Stomach (tissue), 9 donors: ENCODE results near the gene DNAJB5. TPM values are rescaled to one million over a fixed set of nuclear protein-coding genes. Genes with fewer than 3 reads are reported as not detected.

Experiments
- DNase-seq, 2 donors: peaks; one replicate each; pipeline versions ENCODE4 v3.0.0 to v3.0.0-alpha.2; 2013 to 2019
- H3K27ac ChIP-seq, 5 donors: fragments of 200-600 bp in 4 of 5; sonication (generic) in 4 of 5; one replicate each; pipeline ENCODE4 v1.5.1; 2013 to 2019; ENCODE audit warnings: mild to moderate bottlenecking in 1 of 5, moderate library complexity in 1 of 5
- H3K27me3 ChIP-seq, 3 donors: fragments of 200-600 bp; sonication (generic); one replicate each; pipeline ENCODE4 v1.5.1; 2017 to 2019; ENCODE audit warnings: mixed run types in 1 of 3
- H3K36me3 ChIP-seq, 4 donors: fragments of 200-600 bp; sonication (generic); 1 replicate in 3 of 4; 2 replicates in 1 of 4; pipeline ENCODE4 v1.5.1; 2016 to 2019
- H3K4me1 ChIP-seq, 4 donors: fragments of 200-600 bp; sonication (generic); one replicate each; pipeline ENCODE4 v1.5.1; 2016 to 2019
- H3K4me3 ChIP-seq, 4 donors: fragments of 200-600 bp; sonication (generic) in 3 of 4; one replicate each; pipeline ENCODE4 v1.5.1; 2016 to 2019; ENCODE audit warnings: mild to moderate bottlenecking in 1 of 4
- H3K9me3 ChIP-seq, 4 donors: fragments of 200-600 bp; sonication (generic); one replicate each; pipeline ENCODE4 v1.5.1; 2016 to 2019
- CTCF ChIP-seq, 7 experiments: fragments of 450-650 bp in 4 of 7; fragments of 200-600 bp in 3 of 7; sonication (generic) in 3 of 7; IDR thresholded peaks; one replicate each; pipeline ENCODE4 v1.5.1; 2016 to 2019; ENCODE audit warnings: antibody characterized with exemption in 7 of 7, control low read depth in 2 of 7, mild to moderate bottlenecking in 1 of 7
- EP300 ChIP-seq: sonication (generic); formaldehyde crosslinking; IDR thresholded peaks from one replicate; pipeline ENCODE4 v1.6.1; 2017; ENCODE audit warnings: antibody characterized with exemption
- POLR2A ChIP-seq, 4 donors: fragments of 450-650 bp; IDR thresholded peaks; one replicate each; pipeline ENCODE4 v1.6.1; 2016; ENCODE audit warnings: antibody characterized with exemption in 4 of 4, control low read depth in 2 of 4, mild to moderate bottlenecking in 1 of 4, moderate library complexity in 1 of 4
- POLR2AphosphoS5 ChIP-seq, 3 donors: sonication (generic); formaldehyde crosslinking; IDR thresholded peaks; one replicate each; pipeline ENCODE4 v1.6.1; 2016; ENCODE audit warnings: antibody characterized with exemption in 3 of 3
- WGBS, 5 donors: extraction: QIAGEN DNeasy Blood & Tissue Kit in 3 of 5; methylation state at CpG; one replicate each; pipeline versions ENCODE4 v1.1.5 to v1.1.7; 2013 to 2018; 5-methylcytosine and 5-hydroxymethylcytosine counted together
- intact Hi-C: fragments of 100-400 bp; cut with DNase I; formaldehyde crosslinking; loops from one replicate; pipeline ENCODE4 v1.15.1; 2023; ENCODE audit warnings: low total_unique reads
- polyA plus RNA-seq, 3 donors: library from polyadenylated mRNA; stranded (reverse); fragments of 200-250 nt; gene quantifications; one replicate each; pipeline ENCODE4 v1.2.3, GENCODE V29; 2013
- total RNA-seq, 5 donors: library from RNA; depleted of rRNA; stranded (reverse); fragments of >200 nt; gene quantifications; one replicate each; pipeline versions ENCODE4 v1.1.0 to v1.2.3, GENCODE V29; 2014 to 2016
- donor health status: healthy with polysubstance abuse.
- donor health status: Bipolar disorder and iron deficiency.
- donor health status: healthy.

Gene DNAJB5
- total and polyA plus RNA-seq, 8 donors = 1.2 to 79.0 (median 16.5) TPM

DNA sequence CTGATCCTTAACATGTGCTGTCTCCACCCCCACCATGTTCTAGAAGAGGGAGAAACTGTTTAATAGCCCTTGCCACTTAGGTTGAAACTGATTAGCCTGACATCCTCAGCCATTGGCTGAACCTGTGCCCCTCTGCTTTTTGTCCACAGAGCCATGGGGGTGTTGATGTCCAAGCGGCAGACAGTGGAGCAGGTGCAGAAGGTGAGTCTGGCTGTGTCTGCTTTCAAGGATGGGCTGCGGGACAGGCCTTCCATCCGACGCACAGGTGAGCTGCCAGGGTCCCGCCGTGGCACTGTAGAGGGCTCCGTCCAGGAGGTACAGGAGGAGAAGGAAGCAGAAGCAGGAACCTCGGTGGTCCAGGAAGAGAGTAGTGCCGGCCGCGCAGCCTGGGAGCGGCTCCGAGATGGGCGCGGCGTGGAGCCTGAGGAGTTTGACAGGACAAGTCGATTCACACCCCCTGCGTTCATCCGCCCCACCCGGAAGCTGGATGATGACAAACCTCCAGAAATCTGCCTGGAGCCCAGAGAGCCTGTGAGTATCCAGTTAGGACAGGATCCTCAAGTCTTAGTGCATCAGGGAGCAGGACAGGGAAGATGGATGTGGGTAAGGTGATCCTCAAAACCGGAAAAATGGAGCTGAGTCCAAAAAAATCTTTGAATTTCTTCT is 18.3 kb upstream of the DNAJB5 start:
- Histone ChIP-seq H3K27ac (no peak overlapping the region), H3K4me3 (no peak overlapping the region), H3K27me3 (peaks cover 0 to 26% (median 0%) of the 10 kb centered on the region in 3 donors), H3K9me3 (no peaks in the 10 kb centered on the region), H3K36me3 (no peaks in the 10 kb centered on the region), H3K4me1 (no peaks in the 10 kb centered on the region)
- intact Hi-C loops = no loop called here
- no peak for TF ChIP-seq EP300
- TF ChIP-seq CTCF (IDR thresholded peaks at IDR 0.05) = no peak
- TF ChIP-seq POLR2AphosphoS5 (IDR thresholded peaks at IDR 0.05) = no peak
- TF ChIP-seq POLR2A (IDR thresholded peaks at IDR 0.05) = no peak
- WGBS, 5 donors = 89 to 95% (median 93%) methylated on average over 20 to 21 of the region's 21 CpGs
- DNase-seq = no peak

DNA sequence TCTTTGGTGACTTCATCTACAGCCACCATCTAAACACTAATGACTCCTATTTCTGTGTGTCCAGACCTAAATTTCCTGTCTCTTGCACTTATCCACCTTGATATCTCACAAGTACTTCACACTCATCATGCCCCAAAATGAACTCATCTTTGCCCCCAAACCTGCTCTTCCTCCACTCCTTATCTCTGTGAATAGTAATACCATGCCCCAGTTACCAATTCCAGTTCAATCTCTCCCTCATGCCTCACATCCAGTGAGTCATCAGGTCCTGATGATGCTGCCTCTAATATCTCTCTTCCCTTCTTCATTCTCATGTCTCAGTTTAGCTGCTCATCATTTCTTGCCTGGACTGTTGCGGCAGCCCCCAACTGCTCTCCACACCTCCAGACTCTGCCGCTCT is 14.9 kb upstream of the DNAJB5 start:
- peaks cover 0 to 12% (median 0%) of the 10 kb centered on the region in 3 donors for H3K27me3 ChIP-seq
- 90 to 98% (median 94%) methylated on average over 2 of the region's 2 CpGs for whole genome bisulfite sequencing, 5 donors
- H3K4me3 ChIP-seq = no peak overlapping the region
- no peak for DNase-seq
- no peaks in the 10 kb centered on the region for H3K4me1 ChIP-seq
- no peak overlapping the region for H3K27ac ChIP-seq
- no peaks in the 10 kb centered on the region for H3K9me3 ChIP-seq
- intact Hi-C loops = no loop called here
- no peaks in the 10 kb centered on the region for H3K36me3 ChIP-seq
- no peak for TF ChIP-seq POLR2AphosphoS5 (IDR thresholded peaks at IDR 0.05)

- TF ChIP-seq POLR2AphosphoS5 (IDR thresholded peaks at IDR 0.05) (no peak), POLR2A (IDR thresholded peaks at IDR 0.05) (no peak), EP300 (no peak), CTCF (IDR thresholded peaks at IDR 0.05) (no peak)
- Histone ChIP-seq H3K4me3 (no peak overlapping the region), H3K27me3 (peaks cover 0 to 8% (median 0%) of the 10 kb centered on the region in 3 donors), H3K4me1 (no peaks in the 10 kb centered on the region), H3K9me3 (no peaks in the 10 kb centered on the region), H3K27ac (no peak overlapping the region), H3K36me3 (no peaks in the 10 kb centered on the region)
- intact Hi-C loops = no loop called here
- DNase-seq = no peak
- WGBS, 5 donors = 85 to 94% (median 87%) methylated on average over 2 to 11 of the region's 11 CpGs
These were observed 13.1 kb upstream of the DNAJB5 start for GRCh38 chr9:34976441-34976840.

DNA sequence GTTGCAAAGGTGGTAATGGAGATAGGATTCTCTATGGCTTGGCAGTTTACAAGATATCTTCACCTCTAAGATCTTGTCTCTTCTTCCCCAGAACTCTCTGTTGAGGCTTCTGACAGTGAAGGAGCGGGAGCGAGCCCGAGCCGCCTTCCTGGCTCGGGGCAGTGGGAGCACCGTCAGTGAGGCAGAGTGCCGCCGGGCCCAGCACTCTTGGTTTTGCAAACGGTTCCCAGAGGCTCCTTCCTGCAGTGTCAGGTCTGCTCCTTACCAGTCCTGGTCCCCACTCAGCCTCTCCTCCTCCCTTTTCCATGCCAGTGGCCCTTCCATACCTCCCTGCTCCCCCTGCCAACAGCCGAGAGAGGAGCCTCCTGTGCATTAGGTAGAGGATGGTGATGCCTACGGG is 12.6 kb upstream of the DNAJB5 start:
- WGBS, 5 donors = 87 to 89% (median 88%) methylated on average over 11 of the region's 11 CpGs
- Histone ChIP-seq H3K9me3 (no peaks in the 10 kb centered on the region), H3K4me3 (no peak overlapping the region), H3K27me3 (peaks cover 0 to 7% (median 0%) of the 10 kb centered on the region in 3 donors), H3K36me3 (no peaks in the 10 kb centered on the region), H3K4me1 (no peaks in the 10 kb centered on the region), H3K27ac (no peak overlapping the region)
- no peak for DNase-seq
- intact Hi-C loops = no loop called here
- TF ChIP-seq CTCF (IDR thresholded peaks at IDR 0.05) (no peak), POLR2AphosphoS5 (IDR thresholded peaks at IDR 0.05) (no peak), EP300 (no peak), POLR2A (IDR thresholded peaks at IDR 0.05) (no peak)

DNA sequence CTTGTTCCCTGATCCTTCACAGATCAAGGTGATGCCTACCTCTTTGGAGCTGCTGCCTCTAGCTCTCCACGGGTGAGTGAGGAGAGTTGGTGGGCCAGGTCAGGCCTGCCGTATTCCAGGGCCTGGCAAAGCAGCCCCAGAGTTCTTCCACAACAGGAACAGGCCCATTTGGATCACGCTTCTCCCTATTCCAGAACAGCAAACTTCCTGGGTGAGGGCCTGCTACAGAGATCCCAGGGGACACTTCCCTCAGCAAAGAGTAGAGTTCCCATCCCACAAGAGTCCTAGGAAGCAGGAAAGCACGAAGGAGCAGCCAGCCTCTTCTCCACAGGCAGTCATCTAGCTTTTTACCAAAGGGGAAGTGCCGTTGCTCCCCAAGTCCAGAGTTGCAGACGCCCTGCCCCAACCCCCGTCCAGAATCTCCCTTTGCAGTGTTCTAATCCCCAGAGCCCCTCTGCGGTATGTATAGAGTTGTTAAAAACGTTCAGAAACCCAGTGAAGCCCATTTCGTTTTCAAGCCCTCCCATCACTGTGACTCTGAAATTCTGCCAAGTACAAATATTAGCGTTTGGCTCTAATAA is 9.3 kb upstream of the DNAJB5 start:
- no peak for DNase-seq
- no peaks in the 10 kb centered on the region for H3K9me3 ChIP-seq
- H3K4me3 ChIP-seq = no peak overlapping the region
- TF ChIP-seq EP300 (no peak), CTCF (IDR thresholded peaks at IDR 0.05) (no peak), POLR2AphosphoS5 (IDR thresholded peaks at IDR 0.05) (no peak), POLR2A (IDR thresholded peaks at IDR 0.05) (no peak)
- no peaks in the 10 kb centered on the region for H3K36me3 ChIP-seq
- no peak overlapping the region for H3K27ac ChIP-seq
- intact Hi-C loops = no loop called here
- peaks cover 0 to 7% (median 0%) of the 10 kb centered on the region in 3 donors for H3K27me3 ChIP-seq
- WGBS, 5 donors = 61 to 71% (median 67%) methylated on average over 10 to 11 of the region's 11 CpGs
- H3K4me1 ChIP-seq = no peaks in the 10 kb centered on the region
